ENCODE data around the gene C1QA.

Gene C1QA

GRCh38 chr1:22643928-22644327 lies 7.5 kb downstream of the C1QA start:
- H3K36me3 ChIP-seq (ENCODE audit: insufficient read depth, low read length), result no peaks in the 10 kb centered on the region
- no peak overlapping the region for H3K9ac ChIP-seq (ENCODE audit: low read depth, low read length)
- no peaks in the 10 kb centered on the region for H3K79me2 ChIP-seq (ENCODE audit: insufficient read depth, low read length)
- H3K27me3 ChIP-seq (ENCODE audit: insufficient read depth, low read length, poor library complexity), result no peaks in the 10 kb centered on the region
- H3K27ac ChIP-seq (ENCODE audit: low read length), result no peak overlapping the region
- peaks cover 13% of the 10 kb centered on the region for H4K20me1 ChIP-seq (ENCODE audit: insufficient read depth, low read length)
- no peak overlapping the region for H3K4me3 ChIP-seq (ENCODE audit: low read depth in 1 of 2, low read length in 2 of 2)
- no peak for DNase-seq
- TF ChIP-seq EZH2 (IDR thresholded peaks at IDR 0.05; ENCODE audit: borderline replicate concordance, low read depth, low read length, severe bottlenecking), result no peak
- TF ChIP-seq CTCF (IDR thresholded peaks at IDR 0.05; ENCODE audit: borderline replicate concordance, extremely low read depth, low read length, poor library complexity, severe bottlenecking), result no peak
- no peak overlapping the region for H3K4me2 ChIP-seq (ENCODE audit: insufficient read depth, low read length)
- ATAC-seq (ENCODE audit: insufficient read depth, low read depth), result no peak
- H3K9me3 ChIP-seq (ENCODE audit: insufficient read depth, low read length, severe bottlenecking), result no peaks in the 10 kb centered on the region
- H3K4me1 ChIP-seq (ENCODE audit: insufficient read depth, low read length), result peaks cover 4% of the 10 kb centered on the region
- H2AFZ ChIP-seq (ENCODE audit: low read depth, low read length), result no peak overlapping the region

GRCh38 chr1:22645931-22646330 lies 9.5 kb downstream of the C1QA start:
- H3K4me3 ChIP-seq (ENCODE audit: low read depth in 1 of 2, low read length in 2 of 2), result no peak overlapping the region
- H3K9ac ChIP-seq (ENCODE audit: low read depth, low read length), result no peak overlapping the region
- no peaks in the 10 kb centered on the region for H3K36me3 ChIP-seq (ENCODE audit: insufficient read depth, low read length)
- H2AFZ ChIP-seq (ENCODE audit: low read depth, low read length), result no peak overlapping the region
- TF ChIP-seq CTCF (IDR thresholded peaks at IDR 0.05; ENCODE audit: borderline replicate concordance, extremely low read depth, low read length, poor library complexity, severe bottlenecking) (no peak), EZH2 (IDR thresholded peaks at IDR 0.05; ENCODE audit: borderline replicate concordance, low read depth, low read length, severe bottlenecking) (no peak)
- H3K27me3 ChIP-seq (ENCODE audit: insufficient read depth, low read length, poor library complexity), result no peaks in the 10 kb centered on the region
- ATAC-seq (ENCODE audit: insufficient read depth, low read depth), result no peak
- no peak overlapping the region for H3K27ac ChIP-seq (ENCODE audit: low read length)
- H3K9me3 ChIP-seq (ENCODE audit: insufficient read depth, low read length, severe bottlenecking), result no peaks in the 10 kb centered on the region
- no peak for DNase-seq
- peaks cover 4% of the 10 kb centered on the region for H3K4me1 ChIP-seq (ENCODE audit: insufficient read depth, low read length)
- no peak overlapping the region for H3K4me2 ChIP-seq (ENCODE audit: insufficient read depth, low read length)
- peaks cover 13% of the 10 kb centered on the region for H4K20me1 ChIP-seq (ENCODE audit: insufficient read depth, low read length)
- H3K79me2 ChIP-seq (ENCODE audit: insufficient read depth, low read length), result no peaks in the 10 kb centered on the region

GRCh38 chr1:22646384-22646783 lies 10.0 kb downstream of the C1QA start:
- TF ChIP-seq CTCF (IDR thresholded peaks at IDR 0.05; ENCODE audit: borderline replicate concordance, extremely low read depth, low read length, poor library complexity, severe bottlenecking) (no peak), EZH2 (IDR thresholded peaks at IDR 0.05; ENCODE audit: borderline replicate concordance, low read depth, low read length, severe bottlenecking) (no peak)
- Histone ChIP-seq H3K36me3 (ENCODE audit: insufficient read depth, low read length) (no peaks in the 10 kb centered on the region), H3K4me2 (ENCODE audit: insufficient read depth, low read length) (no peak overlapping the region), H3K4me3 (ENCODE audit: low read depth in 1 of 2, low read length in 2 of 2) (no peak overlapping the region), H3K79me2 (ENCODE audit: insufficient read depth, low read length) (no peaks in the 10 kb centered on the region), H3K27me3 (ENCODE audit: insufficient read depth, low read length, poor library complexity) (no peaks in the 10 kb centered on the region), H4K20me1 (ENCODE audit: insufficient read depth, low read length) (peaks cover 9% of the 10 kb centered on the region), H3K27ac (ENCODE audit: low read length) (no peak overlapping the region), H3K9ac (ENCODE audit: low read depth, low read length) (no peak overlapping the region), H3K4me1 (ENCODE audit: insufficient read depth, low read length) (peaks cover 4% of the 10 kb centered on the region), H2AFZ (ENCODE audit: low read depth, low read length) (no peak overlapping the region), H3K9me3 (ENCODE audit: insufficient read depth, low read length, severe bottlenecking) (no peaks in the 10 kb centered on the region)
- no peak for ATAC-seq (ENCODE audit: insufficient read depth, low read depth)
- DNase-seq, result no peak
